Lower leg skin (tissue), 3 donors: ENCODE data around the gene JUP.

Source experiments
- POLR2A ChIP-seq, 2 donors: fragments of 450-650 bp; IDR thresholded peaks; one replicate each; pipeline ENCODE4 v1.6.1; 2016 to 2017; ENCODE audit warnings: antibody characterized with exemption in 2 of 2, mild to moderate bottlenecking in 1 of 2, moderate library complexity in 1 of 2
- TF ChIP-seq, protein P1 (sequence below), 3 donors: fragments of 450-650 bp; IDR thresholded peaks; one replicate each; pipeline ENCODE4 v1.5.1; 2016; ENCODE audit warnings: antibody characterized with exemption in 3 of 3, mild to moderate bottlenecking in 3 of 3, moderate library complexity in 2 of 3

DNA sequence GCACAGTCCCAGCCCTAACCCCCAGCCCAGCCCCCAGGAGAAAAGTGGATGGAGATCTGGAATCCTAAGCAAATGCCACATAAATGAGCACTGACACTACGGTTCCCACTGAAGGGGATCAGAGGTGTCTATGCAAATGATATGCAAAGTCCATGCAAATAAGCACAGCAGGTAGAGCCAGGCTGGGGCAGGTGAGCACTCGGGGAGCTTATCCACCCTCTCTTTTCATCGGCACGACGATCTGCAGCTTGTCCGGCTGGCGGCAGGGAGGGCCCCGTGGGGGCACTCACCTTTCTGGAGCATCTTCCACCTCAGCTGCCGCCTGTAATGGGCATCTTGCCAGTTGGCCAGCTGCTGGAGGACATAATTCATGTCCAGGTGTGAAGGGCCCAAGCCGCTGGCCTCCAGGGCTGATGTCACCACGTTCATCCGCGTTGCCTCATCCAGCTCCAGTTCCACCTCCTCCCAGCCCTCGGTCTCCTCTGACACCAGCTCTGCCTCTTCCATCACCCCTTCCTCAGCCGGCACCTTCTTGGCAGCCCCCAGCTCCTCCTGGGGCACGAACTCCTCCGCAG, 61.9 kb downstream of the JUP start:
- TF ChIP-seq, protein P1, sequence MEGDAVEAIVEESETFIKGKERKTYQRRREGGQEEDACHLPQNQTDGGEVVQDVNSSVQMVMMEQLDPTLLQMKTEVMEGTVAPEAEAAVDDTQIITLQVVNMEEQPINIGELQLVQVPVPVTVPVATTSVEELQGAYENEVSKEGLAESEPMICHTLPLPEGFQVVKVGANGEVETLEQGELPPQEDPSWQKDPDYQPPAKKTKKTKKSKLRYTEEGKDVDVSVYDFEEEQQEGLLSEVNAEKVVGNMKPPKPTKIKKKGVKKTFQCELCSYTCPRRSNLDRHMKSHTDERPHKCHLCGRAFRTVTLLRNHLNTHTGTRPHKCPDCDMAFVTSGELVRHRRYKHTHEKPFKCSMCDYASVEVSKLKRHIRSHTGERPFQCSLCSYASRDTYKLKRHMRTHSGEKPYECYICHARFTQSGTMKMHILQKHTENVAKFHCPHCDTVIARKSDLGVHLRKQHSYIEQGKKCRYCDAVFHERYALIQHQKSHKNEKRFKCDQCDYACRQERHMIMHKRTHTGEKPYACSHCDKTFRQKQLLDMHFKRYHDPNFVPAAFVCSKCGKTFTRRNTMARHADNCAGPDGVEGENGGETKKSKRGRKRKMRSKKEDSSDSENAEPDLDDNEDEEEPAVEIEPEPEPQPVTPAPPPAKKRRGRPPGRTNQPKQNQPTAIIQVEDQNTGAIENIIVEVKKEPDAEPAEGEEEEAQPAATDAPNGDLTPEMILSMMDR (IDR thresholded peaks at IDR 0.05): no peak
- TF ChIP-seq POLR2A (IDR thresholded peaks at IDR 0.05): no peak
